ENCODE measurements around the gene PLEKHG3.

GRCh38 chr14:64707661-64708060 lies 3.4 kb downstream of the PLEKHG3 start:
- TF ChIP-seq CTCF (IDR thresholded peaks at IDR 0.05): no peak
- no peak for TF ChIP-seq ZFX (IDR thresholded peaks at IDR 0.05; ENCODE audit: borderline replicate concordance)

Data from 22Rv1 (cell line).